ENCODE measurements around the gene SLC22A4.

The SLC22A4 gene

DNA sequence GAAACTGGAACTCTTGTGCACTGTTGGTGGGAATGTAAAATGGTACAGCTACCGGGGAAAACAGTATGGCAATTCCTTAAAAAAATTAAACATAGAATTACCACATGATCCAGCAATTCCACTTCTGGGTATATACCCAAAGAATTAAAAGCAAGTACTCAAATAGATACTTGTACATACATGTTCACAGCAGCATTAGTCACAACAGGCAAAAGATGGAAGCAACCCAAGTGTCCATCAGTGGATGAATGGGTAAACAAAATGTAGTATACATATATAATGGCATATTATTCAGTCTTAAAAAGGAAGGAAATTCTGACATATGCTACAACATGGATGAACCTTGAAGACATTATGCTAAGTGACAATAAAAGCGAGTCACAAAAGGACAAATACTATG is 67.9 kb downstream of the SLC22A4 start:
- H3K4me3 ChIP-seq (ENCODE audit: low read length) = no peak overlapping the region
- H3K4me2 ChIP-seq (ENCODE audit: low read depth, low read length) = no peak overlapping the region
- H2AFZ ChIP-seq (ENCODE audit: low read length) = no peak overlapping the region
- H4K20me1 ChIP-seq (ENCODE audit: insufficient read depth, low read length) = no peaks in the 10 kb centered on the region
- no peaks in the 10 kb centered on the region for H3K36me3 ChIP-seq (replicated peaks; ENCODE audit: insufficient read depth, low read length)
- H3K27ac ChIP-seq (ENCODE audit: low read length) = no peak overlapping the region
- no peaks in the 10 kb centered on the region for H3K79me2 ChIP-seq (ENCODE audit: low read length)
- TF ChIP-seq, protein P1, sequence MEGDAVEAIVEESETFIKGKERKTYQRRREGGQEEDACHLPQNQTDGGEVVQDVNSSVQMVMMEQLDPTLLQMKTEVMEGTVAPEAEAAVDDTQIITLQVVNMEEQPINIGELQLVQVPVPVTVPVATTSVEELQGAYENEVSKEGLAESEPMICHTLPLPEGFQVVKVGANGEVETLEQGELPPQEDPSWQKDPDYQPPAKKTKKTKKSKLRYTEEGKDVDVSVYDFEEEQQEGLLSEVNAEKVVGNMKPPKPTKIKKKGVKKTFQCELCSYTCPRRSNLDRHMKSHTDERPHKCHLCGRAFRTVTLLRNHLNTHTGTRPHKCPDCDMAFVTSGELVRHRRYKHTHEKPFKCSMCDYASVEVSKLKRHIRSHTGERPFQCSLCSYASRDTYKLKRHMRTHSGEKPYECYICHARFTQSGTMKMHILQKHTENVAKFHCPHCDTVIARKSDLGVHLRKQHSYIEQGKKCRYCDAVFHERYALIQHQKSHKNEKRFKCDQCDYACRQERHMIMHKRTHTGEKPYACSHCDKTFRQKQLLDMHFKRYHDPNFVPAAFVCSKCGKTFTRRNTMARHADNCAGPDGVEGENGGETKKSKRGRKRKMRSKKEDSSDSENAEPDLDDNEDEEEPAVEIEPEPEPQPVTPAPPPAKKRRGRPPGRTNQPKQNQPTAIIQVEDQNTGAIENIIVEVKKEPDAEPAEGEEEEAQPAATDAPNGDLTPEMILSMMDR (IDR thresholded peaks at IDR 0.05; ENCODE audit: low read length) = no peak
- TF ChIP-seq EZH2 (optimal IDR thresholded peaks at IDR 0.05; ENCODE audit: low read depth, low read length) (no peak), EZH2phosphoT487 (IDR thresholded peaks at IDR 0.05; ENCODE audit: low read length) (no peak)
- H3K9me2 ChIP-seq (replicated peaks; ENCODE audit: insufficient read depth, low read length) = no peaks in the 10 kb centered on the region
- no peaks in the 10 kb centered on the region for H3F3A ChIP-seq (ENCODE audit: insufficient read depth, low read length)
- no peaks in the 10 kb centered on the region for H3K27me3 ChIP-seq (replicated peaks; ENCODE audit: insufficient read depth, low read length)
- no peak overlapping the region for H3K9ac ChIP-seq (ENCODE audit: low read length)
- no peak for DNase-seq
- H3K4me1 ChIP-seq (ENCODE audit: low read length) = no peaks in the 10 kb centered on the region
- H3K9me3 ChIP-seq (replicated peaks; ENCODE audit: insufficient read depth, low read length) = no peaks in the 10 kb centered on the region

DNA sequence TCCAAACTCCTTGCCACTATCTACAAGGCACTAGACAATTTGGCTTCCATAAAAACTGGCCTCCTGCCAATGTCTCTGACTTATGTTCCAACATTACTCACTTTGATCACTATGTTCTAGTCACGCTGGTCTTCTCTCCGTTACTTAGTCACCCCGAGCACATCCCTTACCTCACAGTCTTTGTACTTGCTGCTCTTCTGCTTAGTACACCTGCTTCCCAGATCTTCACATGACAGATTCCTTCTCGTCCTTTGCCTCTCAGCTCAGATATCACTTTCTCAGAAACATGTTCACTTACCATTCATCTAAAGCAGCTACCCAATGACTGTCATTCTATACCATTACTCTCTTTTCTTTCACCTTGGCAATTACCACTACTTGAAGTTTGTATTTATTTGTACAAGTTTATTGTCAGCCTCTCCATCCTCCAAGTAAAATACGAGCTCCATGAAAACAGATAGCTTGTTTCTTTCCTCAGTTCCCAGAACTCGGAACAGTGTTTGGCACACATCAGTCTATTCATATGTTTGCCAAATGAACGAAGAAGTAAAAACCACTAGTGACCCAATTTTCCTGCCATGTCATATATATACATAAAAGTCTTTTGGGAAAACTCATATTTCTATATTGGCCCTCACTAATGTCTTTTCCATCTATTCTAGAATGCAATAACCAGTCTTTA is 69.4 kb downstream of the SLC22A4 start:
- no peak for DNase-seq
- Histone ChIP-seq H3K4me3 (ENCODE audit: low read length) (no peak overlapping the region), H3F3A (ENCODE audit: insufficient read depth, low read length) (no peaks in the 10 kb centered on the region)

DNA sequence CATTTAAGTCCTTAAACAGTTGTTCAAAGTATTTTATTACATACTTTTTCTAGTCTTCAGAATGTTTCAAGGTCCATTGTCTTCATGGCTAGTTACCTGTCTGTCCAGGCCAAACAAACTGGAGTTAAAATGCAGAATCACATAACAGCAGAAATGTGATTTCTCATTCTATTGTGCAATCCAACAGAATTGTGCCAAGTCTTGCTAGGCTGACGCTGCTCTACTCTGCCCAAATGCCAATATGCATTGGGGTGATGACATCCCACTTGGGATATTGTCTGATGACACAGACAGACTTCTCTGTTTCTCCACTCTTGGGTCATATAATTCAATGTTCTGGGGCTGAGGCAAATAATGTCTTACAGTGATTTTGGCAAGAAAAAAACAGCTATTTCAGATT is 70.1 kb downstream of the SLC22A4 start:
- Histone ChIP-seq H3K79me2 (ENCODE audit: low read length) (no peaks in the 10 kb centered on the region), H3K9me3 (replicated peaks; ENCODE audit: insufficient read depth, low read length) (no peaks in the 10 kb centered on the region), H3K36me3 (replicated peaks; ENCODE audit: insufficient read depth, low read length) (no peaks in the 10 kb centered on the region), H4K20me1 (ENCODE audit: insufficient read depth, low read length) (no peaks in the 10 kb centered on the region), H3K4me2 (ENCODE audit: low read depth, low read length) (no peak overlapping the region), H3K4me3 (ENCODE audit: low read length) (no peak overlapping the region), H3F3A (ENCODE audit: insufficient read depth, low read length) (no peaks in the 10 kb centered on the region), H3K27me3 (replicated peaks; ENCODE audit: insufficient read depth, low read length) (no peaks in the 10 kb centered on the region), H2AFZ (ENCODE audit: low read length) (no peak overlapping the region), H3K9ac (ENCODE audit: low read length) (no peak overlapping the region), H3K9me2 (replicated peaks; ENCODE audit: insufficient read depth, low read length) (no peaks in the 10 kb centered on the region), H3K4me1 (ENCODE audit: low read length) (peaks cover 5% of the 10 kb centered on the region), H3K27ac (ENCODE audit: low read length) (no peak overlapping the region)
- no peak for DNase-seq
- TF ChIP-seq EZH2 (optimal IDR thresholded peaks at IDR 0.05; ENCODE audit: low read depth, low read length) = no peak
- TF ChIP-seq, protein P1 (IDR thresholded peaks at IDR 0.05; ENCODE audit: low read length) = no peak
- no peak for TF ChIP-seq EZH2phosphoT487 (IDR thresholded peaks at IDR 0.05; ENCODE audit: low read length)

More for the DNA sequence above, 69.4 kb downstream of the SLC22A4 start:
- no peak overlapping the region for H3K9ac ChIP-seq (ENCODE audit: low read length)
- no peak overlapping the region for H2AFZ ChIP-seq (ENCODE audit: low read length)
- no peaks in the 10 kb centered on the region for H3K9me2 ChIP-seq (replicated peaks; ENCODE audit: insufficient read depth, low read length)
- no peak overlapping the region for H3K4me2 ChIP-seq (ENCODE audit: low read depth, low read length)
- H4K20me1 ChIP-seq (ENCODE audit: insufficient read depth, low read length) = no peaks in the 10 kb centered on the region
- H3K27ac ChIP-seq (ENCODE audit: low read length) = no peak overlapping the region
- H3K9me3 ChIP-seq (replicated peaks; ENCODE audit: insufficient read depth, low read length) = no peaks in the 10 kb centered on the region
- H3K4me1 ChIP-seq (ENCODE audit: low read length) = no peaks in the 10 kb centered on the region
- TF ChIP-seq EZH2 (optimal IDR thresholded peaks at IDR 0.05; ENCODE audit: low read depth, low read length) = no peak
- TF ChIP-seq, protein P1 (IDR thresholded peaks at IDR 0.05; ENCODE audit: low read length) = no peak
- TF ChIP-seq EZH2phosphoT487 (IDR thresholded peaks at IDR 0.05; ENCODE audit: low read length) = no peak
- H3K27me3 ChIP-seq (replicated peaks; ENCODE audit: insufficient read depth, low read length) = no peaks in the 10 kb centered on the region
- no peaks in the 10 kb centered on the region for H3K36me3 ChIP-seq (replicated peaks; ENCODE audit: insufficient read depth, low read length)
- no peaks in the 10 kb centered on the region for H3K79me2 ChIP-seq (ENCODE audit: low read length)

Measured in MM.1S (cell line).